KOPT-K1 (cell line): Measurements from ENCODE around the gene GBX2.
"Not testable (repeated sequence)": the region's sequence is repeated elsewhere in the genome, so short reads cannot be mapped to it uniquely, and the experiment has no call there.

Experiments
- H3K27ac ChIP-seq: fragments of 200-600 bp; sonication (generic); 2 replicates; pipeline ENCODE4 v1.5.1; 2016; ENCODE audit warnings: antibody characterized with exemption, mild to moderate bottlenecking, low read depth, low read length; ENCODE audit not compliant: poor library complexity, severe bottlenecking
- H3K36me3 ChIP-seq: fragments of 200-600 bp; sonication (generic); 2 replicates; pipeline ENCODE4 v1.5.1; 2017; ENCODE audit warnings: antibody characterized with exemption, mild to moderate bottlenecking, low read length, moderate library complexity; ENCODE audit not compliant: insufficient read depth
- H3K9me3 ChIP-seq: fragments of 200-600 bp; sonication (generic); 2 replicates; pipeline ENCODE4 v1.5.1; 2017; ENCODE audit warnings: antibody characterized with exemption, low read length, mild to moderate bottlenecking; ENCODE audit not compliant: insufficient read depth, poor library complexity, severe bottlenecking

GBX2 gene

GRCh38 chr2:236157366-236157765 lies 10.8 kb downstream of the GBX2 start:
- no peak overlapping the region for H3K27ac ChIP-seq
- peaks cover 10% of the 10 kb centered on the region for H3K9me3 ChIP-seq

DNA sequence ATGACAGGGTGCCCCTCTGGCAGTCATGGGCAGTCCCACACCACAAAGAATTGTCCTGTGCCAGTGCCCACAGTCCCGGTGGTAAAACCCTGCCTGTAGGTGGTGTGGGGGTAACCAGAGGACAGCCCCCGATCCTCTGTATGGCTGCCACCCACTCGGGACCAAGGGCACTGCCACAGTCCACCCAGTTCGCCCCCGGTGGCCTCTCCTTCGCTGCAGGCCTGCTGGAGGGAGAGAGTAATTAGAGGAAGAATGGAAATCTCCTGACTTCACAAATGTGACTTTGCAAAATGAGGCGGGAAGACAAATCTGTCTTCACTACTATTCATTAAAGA lies 11.4 kb downstream of the GBX2 start:
- Histone ChIP-seq H3K9me3 (peaks cover 11% of the 10 kb centered on the region), H3K27ac (no peak overlapping the region), H3K36me3 (no peaks in the 10 kb centered on the region)

More at GRCh38 chr2:236157366-236157765, 10.8 kb downstream of the GBX2 start:
- H3K36me3 ChIP-seq, result no peaks in the 10 kb centered on the region

GRCh38 chr2:236156095-236156859 lies 11.9 kb downstream of the GBX2 start:
- no peaks in the 10 kb centered on the region for H3K36me3 ChIP-seq
- no peak overlapping the region for H3K27ac ChIP-seq
- H3K9me3 ChIP-seq, result peaks cover 11% of the 10 kb centered on the region

DNA sequence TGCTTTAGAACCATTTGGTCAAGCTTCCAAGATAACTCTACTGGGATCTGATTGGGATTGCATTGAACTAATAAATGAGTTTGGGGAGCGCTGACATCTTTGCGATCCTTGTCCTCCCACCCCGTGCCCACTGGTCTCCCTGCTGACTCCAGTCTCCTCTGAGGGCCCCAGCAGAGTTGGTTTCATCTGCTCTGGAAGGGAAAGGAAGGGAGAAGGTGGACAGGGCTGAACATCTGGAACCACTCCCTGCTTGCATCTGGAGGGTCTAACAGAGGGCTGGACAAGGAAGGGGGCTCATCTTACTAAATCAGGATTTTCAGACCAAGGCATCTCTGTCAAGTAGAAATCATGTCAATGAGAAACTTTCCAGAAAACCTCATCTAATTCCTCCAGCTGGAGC lies 12.8 kb downstream of the GBX2 start:
- H3K27ac ChIP-seq, result no peak overlapping the region
- no peaks in the 10 kb centered on the region for H3K36me3 ChIP-seq
- peaks cover 11% of the 10 kb centered on the region for H3K9me3 ChIP-seq

DNA sequence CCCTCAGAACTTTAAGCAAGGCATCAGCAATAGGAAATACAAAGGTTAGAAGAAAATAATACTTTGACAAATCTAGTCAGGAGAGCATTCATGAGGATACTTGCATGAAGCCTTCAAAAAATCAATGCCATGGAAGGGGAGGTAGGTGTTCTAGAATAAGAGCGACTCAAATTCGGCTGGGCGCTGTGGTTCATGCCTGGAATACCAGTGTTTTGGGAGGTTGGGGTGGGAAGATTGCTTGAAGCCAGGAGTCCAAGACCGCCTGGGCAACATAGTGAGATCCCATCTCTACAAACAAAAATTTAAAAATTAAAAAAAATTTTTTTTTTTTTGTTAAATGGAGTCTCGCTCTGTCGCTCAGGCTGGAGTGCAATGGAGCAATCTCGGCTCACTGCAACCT lies 21.8 kb downstream of the GBX2 start:
- Histone ChIP-seq H3K9me3 (no peaks in the 10 kb centered on the region), H3K27ac (no peak overlapping the region), H3K36me3 (no peaks in the 10 kb centered on the region)

GRCh38 chr2:236143811-236144210 lies 24.4 kb downstream of the GBX2 start:
- Histone ChIP-seq H3K27ac (no peak overlapping the region), H3K9me3 (no peaks in the 10 kb centered on the region), H3K36me3 (no peaks in the 10 kb centered on the region)

- not testable (repeated sequence) for H3K36me3 ChIP-seq, H3K9me3 ChIP-seq, H3K27ac ChIP-seq
Observed at GRCh38 chr2:236141616-236142015, 26.6 kb downstream of the GBX2 start.

DNA sequence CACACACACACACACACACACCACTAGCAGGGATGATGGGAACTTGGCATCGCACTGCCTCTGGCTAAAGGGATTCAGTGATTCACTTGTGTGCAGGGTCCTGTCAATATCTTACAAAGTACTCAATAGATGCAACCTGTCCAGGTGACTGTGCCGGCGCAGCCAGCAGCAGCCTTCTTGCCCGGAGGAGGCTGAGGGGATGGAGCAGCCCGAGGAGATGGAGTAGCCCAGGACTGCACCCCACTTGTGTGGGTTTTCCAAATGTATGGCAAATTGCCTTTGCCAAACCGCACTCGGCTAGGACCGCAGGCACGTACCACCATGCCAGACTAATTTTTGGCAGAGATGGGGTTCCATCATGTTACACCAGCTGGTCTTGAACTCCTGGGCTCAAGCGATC lies 31.1 kb downstream of the GBX2 start:
- Histone ChIP-seq H3K36me3 (no peaks in the 10 kb centered on the region), H3K27ac (no peak overlapping the region), H3K9me3 (no peaks in the 10 kb centered on the region)

GRCh38 chr2:236136538-236136937 lies 31.6 kb downstream of the GBX2 start:
- no peaks in the 10 kb centered on the region for H3K36me3 ChIP-seq
- no peaks in the 10 kb centered on the region for H3K9me3 ChIP-seq
- no peak overlapping the region for H3K27ac ChIP-seq

- Histone ChIP-seq H3K9me3 (no peaks in the 10 kb centered on the region), H3K27ac (no peak overlapping the region), H3K36me3 (no peaks in the 10 kb centered on the region)
Observed at GRCh38 chr2:236133410-236134012, 34.7 kb downstream of the GBX2 start.

- Histone ChIP-seq H3K9me3 (no peaks in the 10 kb centered on the region), H3K36me3 (no peaks in the 10 kb centered on the region), H3K27ac (no peak overlapping the region)
Observed at GRCh38 chr2:236131073-236131692, 37.0 kb downstream of the GBX2 start.

- H3K36me3 ChIP-seq, result no peaks in the 10 kb centered on the region
- H3K9me3 ChIP-seq, result no peaks in the 10 kb centered on the region
- H3K27ac ChIP-seq, result no peak overlapping the region
Observed at GRCh38 chr2:236130349-236130998, 37.7 kb downstream of the GBX2 start.

- Histone ChIP-seq H3K9me3 (no peaks in the 10 kb centered on the region), H3K27ac (no peak overlapping the region), H3K36me3 (no peaks in the 10 kb centered on the region)
Observed at GRCh38 chr2:236129935-236130334, 38.3 kb downstream of the GBX2 start.

DNA sequence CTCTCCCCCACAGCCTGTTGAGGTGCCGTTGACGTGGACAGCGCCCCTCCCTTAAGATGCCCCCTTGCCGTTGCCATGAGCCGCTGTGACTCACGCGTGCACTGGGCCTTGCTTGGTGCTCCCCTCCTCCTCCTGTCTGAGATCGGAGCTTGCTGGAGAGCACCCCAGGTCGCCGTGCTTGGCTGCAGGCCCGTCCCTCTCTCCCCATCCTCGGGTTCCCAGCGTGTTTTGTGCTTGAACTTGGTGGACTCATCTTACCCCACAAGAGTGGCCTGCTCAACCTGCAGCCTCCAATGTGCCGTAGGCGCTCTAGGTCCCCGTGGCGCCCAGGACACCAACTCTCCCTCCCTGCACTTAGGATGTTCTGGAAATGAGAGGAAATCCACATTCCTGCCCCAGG lies 39.9 kb downstream of the GBX2 start:
- Histone ChIP-seq H3K27ac (no peak overlapping the region), H3K9me3 (no peaks in the 10 kb centered on the region), H3K36me3 (no peaks in the 10 kb centered on the region)

DNA sequence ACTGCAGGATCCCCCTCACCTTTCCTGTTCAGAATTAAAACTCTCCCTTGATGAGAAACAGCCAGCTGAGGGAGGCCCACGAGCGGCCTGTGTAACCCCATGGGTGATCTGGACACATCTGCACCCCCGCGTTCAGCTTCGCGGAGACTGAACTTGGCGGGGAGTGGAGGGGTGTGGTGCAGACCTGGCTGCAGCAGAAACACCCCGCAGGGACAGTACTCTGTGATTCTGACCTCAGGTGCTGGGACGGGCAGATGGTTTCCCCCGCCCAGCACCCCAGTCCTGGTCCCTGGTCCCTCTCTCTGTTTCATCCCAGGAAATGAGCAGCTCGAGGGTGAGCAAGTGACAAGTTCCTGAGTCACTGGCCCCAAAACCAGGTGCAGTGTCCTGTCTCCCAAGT lies 41.2 kb downstream of the GBX2 start:
- Histone ChIP-seq H3K9me3 (no peaks in the 10 kb centered on the region), H3K36me3 (no peaks in the 10 kb centered on the region), H3K27ac (no peak overlapping the region)
